GM21786 (cell line): ENCODE data around the gene ZNF550.
A peak's percentile ranks its signal among the peaks of the same experiment; 100 is the strongest.

Experiments used
- ATAC-seq: cut with Tn5 transposase; IDR thresholded peaks from one replicate; pipeline ENCODE4 v1.9.1; 2021; ENCODE audit not compliant: unreplicated experiment

ZNF550 gene

GRCh38 chr19:57559404-57560025, at the start of gene ZNF550:
Gene ZNF550 (minus strand): TSS chr19:57559863. CDS start chr19:57559682, 181 bp downstream.
- ATAC-seq = peak; percentile 98

GRCh38 chr19:57606931-57607330, 47.3 kb upstream of the ZNF550 start:
- no peak for ATAC-seq

DNA sequence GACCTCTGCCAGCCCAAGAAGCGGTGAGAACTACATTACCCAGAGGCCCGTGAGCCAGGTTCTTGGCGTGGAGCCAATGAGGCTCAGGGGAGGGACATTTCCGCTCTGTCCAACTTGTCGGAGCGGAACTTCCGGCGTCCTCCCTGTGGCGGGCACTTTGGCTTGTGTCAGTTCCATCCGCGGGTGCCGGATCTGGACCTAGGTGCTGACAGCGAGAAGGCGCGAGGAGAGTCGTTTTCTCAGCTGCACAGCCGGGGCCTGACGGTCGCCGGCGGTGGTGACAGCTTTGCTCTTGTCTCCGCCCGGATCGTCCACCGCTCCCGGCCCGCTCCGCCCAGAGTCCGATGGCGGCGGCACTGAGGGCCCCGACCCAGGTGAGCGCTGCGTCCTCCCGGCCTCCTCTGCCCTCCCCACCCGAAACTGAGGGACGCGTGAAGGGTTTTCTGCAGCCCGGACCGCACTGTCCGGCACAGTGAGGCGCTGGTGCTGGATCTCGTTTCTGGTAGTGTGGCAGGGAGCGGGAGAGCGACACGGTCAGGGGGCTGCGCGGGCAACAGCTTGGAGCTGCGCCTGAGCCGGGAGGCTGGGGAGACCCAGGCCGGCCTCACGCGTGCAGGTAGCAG, 40.2 kb upstream of the ZNF550 start, which contains the start of gene ZNF530:
TSS of gene ZNF530 (plus strand) at position 125 of the 623 bp plus-strand sequence. CDS start 4,461 bp downstream, outside the sequence.
- ATAC-seq = peak; percentile 96

- ATAC-seq = peak; percentile 13
Measured at GRCh38 chr19:57599377-57599760, 39.7 kb upstream of the ZNF550 start.

DNA sequence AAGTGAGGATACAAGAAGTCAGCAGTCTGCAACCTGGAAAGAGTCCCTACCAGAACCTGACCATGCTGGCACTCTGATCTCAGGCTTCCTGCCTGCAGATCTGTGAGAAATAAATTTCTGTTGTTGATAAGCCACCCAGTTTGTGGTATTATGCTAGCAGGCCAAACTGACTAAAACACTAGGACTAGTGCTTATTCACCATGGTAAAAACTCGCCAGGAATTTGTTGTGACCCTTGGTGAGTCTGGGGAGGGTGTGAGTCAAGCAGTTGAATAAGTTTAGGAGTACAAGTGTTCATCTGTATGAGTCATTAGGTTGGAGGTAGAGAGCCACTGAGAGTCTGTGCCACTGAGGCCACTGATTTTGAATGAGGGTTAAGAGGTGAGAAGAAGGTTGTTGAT, 27.9 kb upstream of the ZNF550 start:
- ATAC-seq = no peak

- peak; percentile 87 for ATAC-seq
Measured at GRCh38 chr19:57583521-57584416, 24.1 kb upstream of the ZNF550 start, which contains the start of gene ZIK1. Gene ZIK1 (plus strand): TSS chr19:57584145. CDS start chr19:57584357, 212 bp downstream.

- ATAC-seq = no peak
Measured at GRCh38 chr19:57583104-57583520, 23.4 kb upstream of the ZNF550 start.

DNA sequence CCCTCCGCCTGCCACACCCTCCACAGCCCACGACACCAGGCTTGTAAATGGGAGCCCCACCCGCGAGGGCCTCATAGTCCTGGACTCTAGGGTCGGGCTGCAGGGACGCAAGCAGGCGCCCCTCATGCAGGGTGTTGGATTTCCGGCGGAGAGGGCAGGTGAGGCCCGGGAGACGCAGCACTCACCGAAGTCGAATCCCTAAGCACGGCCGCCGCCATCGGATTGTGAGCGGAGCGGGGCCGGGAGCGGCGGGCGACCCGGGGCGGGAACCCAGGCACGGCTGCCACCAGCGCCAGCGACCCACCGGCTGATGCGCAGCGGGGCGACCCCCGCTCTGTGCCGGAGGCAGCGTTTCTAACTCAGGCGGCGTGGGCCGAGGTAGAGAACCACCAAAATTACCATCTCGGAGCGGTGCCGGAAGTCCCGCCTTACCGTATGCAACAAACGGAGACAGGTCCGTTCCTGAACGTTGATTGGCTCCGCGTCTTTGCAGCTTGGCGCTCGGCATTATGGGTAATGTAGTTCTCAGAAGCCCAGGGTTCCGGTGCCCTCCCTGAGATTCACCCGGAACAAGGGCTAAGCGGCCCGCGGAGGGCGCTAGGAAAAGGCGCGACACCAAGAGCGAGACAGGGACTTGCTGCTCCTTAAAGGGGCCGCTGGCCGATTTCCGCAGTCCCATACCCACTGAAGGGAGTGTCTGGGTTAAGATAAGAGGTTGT, 19.0 kb upstream of the ZNF550 start, which contains the start of gene ZNF416:
TSS of gene ZNF416 (minus strand) at position 425 of the 719 bp plus-strand sequence. CDS start at position 218, 207 bp downstream.
- ATAC-seq = peak; percentile 89

DNA sequence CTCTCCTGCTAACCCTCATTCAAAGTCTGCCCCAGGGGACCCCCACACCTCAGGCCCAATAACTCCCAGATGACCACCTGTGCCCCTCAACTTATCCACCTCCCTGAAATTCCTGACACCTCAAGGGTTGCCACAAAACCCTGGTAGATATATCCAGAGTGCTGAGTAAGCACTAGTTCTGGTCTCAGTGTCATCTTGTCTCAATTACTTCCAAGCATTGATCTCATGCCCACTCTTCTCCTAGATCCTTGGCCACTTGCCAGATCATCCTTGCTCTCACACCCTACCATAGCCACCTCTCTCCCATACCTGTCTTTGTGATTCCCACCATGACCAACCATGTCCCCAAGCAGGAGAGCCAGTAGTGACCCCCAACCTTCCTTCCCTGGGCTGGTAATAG, 17.0 kb upstream of the ZNF550 start:
- ATAC-seq = no peak

DNA sequence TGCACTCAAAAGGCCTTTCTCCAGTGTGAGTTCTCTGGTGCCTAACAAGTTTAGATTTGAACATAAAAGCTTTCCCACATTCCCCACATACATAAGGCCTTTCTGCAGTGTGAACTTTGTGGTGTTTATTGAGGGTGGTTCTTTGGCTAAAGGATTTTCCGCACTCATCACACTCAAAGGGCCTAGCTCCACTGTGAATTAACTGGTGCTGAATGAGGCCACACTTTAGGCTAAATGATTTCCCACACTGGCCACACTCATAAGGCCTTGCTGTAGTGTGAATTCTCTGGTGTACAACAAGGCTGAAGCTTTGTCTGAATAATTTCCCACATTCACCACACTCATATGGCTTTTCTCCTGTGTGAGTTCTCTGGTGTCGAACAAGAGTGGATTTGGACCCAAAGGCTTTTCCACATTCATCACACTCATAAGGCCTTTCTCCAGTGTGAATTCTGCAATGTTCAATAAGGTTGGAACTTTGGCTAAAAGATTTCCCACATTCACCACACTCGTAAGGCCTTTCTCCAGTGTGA, 12.8 kb upstream of the ZNF550 start:
- ATAC-seq = no peak

DNA sequence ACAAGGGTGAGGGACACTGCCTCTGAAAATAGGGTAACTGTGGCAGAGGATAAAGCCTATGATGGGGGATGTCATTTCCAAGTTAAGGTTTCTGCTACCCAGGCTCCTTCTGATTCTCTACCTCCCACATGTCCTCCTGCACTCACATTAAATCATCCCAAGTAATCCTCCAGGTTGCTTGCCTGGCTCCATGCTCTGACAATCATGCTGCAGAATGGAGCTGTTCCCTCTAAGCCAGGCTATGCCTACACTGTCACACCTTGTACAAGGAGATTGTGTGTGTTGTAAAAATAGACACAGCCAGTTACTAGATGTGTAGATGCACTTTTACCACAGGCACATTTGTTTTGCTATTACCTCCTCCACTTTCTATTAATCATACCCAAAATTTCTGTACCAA, 11.0 kb upstream of the ZNF550 start:
- no peak for ATAC-seq

DNA sequence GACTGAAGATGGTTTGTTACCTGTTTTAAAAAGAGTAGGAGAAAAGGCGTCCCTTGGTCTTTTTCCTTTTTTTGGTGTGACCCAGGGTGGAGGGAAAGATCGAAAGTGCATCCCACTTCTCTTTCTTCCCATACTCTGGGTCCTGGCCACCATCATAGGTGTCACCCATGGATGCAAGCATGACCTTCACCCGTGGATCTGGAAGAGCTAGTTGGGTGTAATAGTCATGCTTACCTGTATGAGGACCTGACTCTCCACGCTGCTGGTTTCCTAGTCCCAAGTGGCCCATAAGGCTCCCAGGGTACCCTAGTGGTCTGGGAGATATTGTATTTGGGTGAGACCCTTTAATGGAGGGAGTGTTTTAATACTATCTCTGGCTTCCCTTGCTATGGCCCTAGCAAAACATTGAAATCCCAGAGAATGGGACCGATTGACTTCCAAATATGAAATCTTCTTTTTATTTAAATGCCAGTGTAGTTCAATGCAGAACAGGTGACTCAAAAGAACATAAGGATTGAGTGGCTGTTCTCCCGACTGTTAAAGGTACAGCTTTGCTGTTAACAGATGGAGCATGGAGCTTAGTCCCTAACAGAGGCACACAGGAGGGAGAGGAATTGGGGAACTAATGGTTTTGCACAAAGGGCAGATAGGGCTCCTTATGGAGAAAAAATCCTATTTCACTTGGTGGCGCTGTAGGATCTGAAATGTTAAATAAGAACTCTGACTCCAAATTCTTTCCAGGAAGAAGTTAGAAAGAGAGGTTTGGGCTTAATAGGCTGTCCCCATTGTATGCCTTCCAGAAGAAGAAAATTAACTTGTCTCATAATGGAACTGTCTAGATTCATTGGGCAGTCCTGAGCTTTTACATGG, 7.0 kb upstream of the ZNF550 start:
- ATAC-seq = no peak

- ATAC-seq = no peak
Measured at GRCh38 chr19:57563547-57563946, 3.9 kb upstream of the ZNF550 start.

DNA sequence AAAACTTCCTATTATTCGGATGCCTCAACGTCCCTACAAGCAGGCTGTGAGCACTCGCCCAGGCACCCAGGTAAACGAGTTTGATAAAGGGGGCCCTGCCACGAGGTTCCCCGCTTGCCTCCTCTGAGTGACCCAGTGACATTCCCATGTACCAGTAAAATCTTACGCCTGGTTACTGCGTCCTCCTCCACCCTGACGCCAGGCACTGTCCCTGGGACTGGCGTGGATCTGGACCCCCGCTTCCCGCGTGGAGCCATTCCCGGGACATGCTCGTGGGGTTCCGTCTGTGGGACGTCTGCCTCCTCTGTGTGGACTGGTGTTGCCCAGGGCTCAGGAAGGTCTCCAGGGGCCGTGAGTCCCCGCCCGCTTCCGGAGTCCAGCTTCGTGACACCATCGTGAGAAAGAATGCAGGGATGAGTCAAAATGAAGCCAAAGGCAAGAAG, 407 bp upstream of the ZNF550 start:
- ATAC-seq = peak; percentile 18

GRCh38 chr19:57559008-57559403, 657 bp downstream of the ZNF550 start:
- no peak for ATAC-seq

DNA sequence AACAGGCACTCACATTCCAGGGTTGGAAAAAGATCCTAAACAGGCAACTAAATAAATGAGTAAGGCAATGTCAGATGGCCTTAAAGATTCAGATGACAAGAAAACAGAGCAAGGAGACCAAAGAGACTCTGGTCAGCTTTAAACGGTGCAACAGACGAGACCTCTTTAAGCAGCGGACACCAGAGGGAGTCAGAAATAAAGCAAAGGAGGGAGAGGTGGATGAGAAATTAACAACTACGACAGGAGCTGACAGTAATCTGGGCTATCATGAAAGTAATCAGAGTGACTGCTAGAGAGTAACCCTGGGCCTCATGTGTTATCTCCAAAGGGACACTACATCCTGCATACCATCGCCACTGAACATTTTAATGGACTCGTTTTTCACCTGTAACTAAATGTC, 1.1 kb downstream of the ZNF550 start:
- ATAC-seq = no peak

GRCh38 chr19:57557659-57558058, 2.0 kb downstream of the ZNF550 start:
- no peak for ATAC-seq

DNA sequence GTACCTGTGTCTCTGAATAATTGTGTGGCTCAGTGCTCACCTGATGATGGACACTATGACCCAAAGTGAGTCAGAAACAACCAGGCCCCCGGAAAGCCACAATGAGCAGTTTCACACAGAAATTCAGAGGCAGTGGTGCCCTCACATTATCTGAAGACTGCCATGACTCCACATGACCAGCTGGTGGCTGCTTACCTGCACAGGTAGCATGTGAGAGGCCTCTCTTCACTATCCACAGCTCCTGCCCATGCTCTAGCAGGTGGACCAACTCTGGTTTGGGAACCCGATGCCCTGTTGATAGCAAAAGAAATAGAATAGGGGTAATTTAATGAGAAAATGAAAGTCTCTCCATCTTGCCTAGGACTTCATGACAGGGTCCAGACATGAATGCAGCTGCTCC, 7.2 kb downstream of the ZNF550 start:
- ATAC-seq = no peak

- no peak for ATAC-seq
Measured at GRCh38 chr19:57546513-57546912, 13.2 kb downstream of the ZNF550 start.
